Stimulated activated CD8-positive, alpha-beta memory T cell treated with anti-CD3 and anti-CD28 coated beads, Interleukin-15, amount 100 ng/mL, for 4 hours (primary cell): Measurements from ENCODE around the gene EDN1.
"Not testable (repeated sequence)": the region's sequence is repeated elsewhere in the genome, so short reads cannot be mapped to it uniquely, and the experiment has no call there.

Experiments
- DNase-seq, 2 donors: peaks; one replicate each; pipeline ENCODE4 v3.0.0-alpha.2; 2020; ENCODE audit warnings: low read depth in 2 of 2

Gene EDN1

DNA sequence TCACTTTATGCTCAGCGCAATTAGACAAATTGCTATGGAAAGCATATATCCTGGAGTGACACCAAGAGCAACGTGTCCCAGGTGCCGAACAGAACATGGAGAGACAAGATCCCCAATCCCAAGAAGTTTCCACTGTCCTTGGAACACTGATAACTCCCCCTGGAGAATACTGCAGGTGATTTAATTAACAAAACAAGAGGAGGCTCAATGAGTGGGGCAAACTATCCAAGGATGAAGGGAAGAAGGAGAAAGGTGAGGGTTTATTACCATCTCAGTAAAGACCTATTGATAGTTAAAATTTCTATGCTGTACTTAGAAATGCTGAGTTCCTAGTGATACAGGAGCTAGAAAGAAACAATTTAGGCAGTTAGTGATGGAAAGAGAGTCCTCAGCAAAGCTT is 35.7 kb downstream of the EDN1 start:
- DNase-seq = no peak

DNA sequence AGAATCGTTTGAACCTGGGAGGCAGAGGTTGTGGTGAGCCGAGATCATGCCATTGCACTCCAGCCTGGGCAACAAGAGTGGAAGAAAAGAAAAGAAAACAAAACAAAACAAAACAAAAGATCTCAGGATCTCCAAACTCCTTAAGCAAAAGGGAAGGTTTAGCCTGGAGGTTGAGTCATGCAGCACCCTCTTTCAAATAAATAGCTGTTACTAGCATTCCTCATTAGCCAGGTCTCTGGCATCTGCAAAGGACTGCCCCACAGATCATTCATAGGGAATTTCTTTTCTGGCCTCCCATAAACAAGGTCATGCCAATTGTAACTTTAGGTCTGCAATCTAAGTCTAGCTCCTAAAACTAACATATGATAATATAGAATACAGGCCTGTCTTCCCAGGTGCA is 37.2 kb downstream of the EDN1 start:
- no peak for DNase-seq

DNA sequence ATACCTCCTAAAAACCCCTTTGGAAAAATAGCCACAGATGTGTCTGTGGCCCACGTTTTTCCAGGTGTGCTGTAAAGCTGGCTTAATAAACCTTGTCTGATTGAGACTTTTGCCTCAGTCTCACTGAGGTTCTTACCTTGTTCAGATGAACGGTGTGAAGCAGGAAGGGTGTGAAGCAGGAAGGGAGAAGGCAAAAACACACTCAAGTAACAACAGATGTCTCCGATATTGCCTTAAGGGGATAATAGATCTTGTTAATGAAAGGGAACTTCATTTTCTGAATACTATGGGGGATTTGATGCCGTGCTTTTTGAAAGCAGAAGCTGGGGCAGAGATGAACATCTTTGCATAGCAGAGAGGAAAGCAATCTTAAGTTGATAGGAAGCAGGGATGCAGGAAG is 37.8 kb downstream of the EDN1 start:
- no peak for DNase-seq

GRCh38 chr6:12328701-12329100 is 38.5 kb downstream of the EDN1 start:
- DNase-seq = no peak

- DNase-seq = no peak
Measured at GRCh38 chr6:12331474-12331873, 41.3 kb downstream of the EDN1 start.

DNA sequence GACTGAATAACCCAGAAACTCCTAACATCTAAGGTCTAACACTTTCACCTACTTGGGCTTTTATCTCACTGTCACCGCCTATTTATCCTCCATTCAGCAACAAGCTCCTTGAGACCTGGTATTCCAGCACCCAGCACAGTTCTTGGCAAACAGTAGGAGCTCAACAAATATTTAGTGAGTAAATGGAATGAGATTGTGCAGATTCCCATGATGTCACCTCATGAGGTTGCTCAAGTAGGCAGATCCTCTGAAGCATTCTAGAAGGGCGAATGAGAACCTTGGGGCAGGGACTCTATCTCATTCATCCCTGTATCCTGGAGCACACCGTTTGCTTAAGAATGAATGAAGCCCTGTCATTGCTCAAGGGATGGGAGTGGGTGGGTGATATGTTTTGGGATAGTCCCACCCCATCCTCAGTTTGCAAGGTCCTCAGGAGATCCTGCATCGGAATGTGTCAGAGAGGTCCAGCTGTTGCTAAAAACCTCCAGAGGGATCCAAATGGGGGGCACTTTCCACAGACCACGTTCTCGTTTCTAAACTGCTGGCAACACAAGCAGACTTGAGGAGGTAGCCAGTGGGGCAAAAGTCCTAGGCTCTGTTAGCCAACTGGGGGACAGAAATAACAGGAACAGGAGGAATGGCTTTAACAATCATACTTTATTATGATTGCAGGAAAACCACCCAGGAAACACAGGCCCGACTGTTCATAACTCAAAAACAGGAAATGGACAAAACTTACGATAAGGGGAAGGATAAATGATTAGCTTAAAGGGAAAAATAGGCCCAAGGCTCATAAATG is 42.0 kb downstream of the EDN1 start:
- DNase-seq = no peak

GRCh38 chr6:12332750-12333079 is 42.6 kb downstream of the EDN1 start:
- DNase-seq = not testable (repeated sequence)

DNA sequence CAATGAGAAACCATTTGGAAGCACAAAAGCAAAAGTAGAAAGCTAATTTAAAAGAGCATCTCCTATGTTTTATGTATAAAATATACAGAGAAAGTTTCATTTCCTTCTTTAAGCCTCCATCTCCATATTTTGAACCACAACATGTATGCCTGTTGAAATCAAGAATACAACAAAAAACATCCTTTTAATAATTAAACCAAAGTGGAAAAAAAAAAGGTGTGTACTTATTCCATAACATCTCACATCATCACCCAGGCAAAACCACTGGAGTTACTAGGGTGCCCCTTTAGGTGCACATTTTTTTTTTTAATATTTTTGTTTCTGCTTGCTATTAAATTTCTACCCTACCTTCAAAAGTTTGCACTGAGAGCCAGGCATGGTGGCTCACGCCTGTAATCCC is 43.0 kb downstream of the EDN1 start:
- no peak for DNase-seq

GRCh38 chr6:12334526-12335130 is 44.5 kb downstream of the EDN1 start:
- DNase-seq = no peak

DNA sequence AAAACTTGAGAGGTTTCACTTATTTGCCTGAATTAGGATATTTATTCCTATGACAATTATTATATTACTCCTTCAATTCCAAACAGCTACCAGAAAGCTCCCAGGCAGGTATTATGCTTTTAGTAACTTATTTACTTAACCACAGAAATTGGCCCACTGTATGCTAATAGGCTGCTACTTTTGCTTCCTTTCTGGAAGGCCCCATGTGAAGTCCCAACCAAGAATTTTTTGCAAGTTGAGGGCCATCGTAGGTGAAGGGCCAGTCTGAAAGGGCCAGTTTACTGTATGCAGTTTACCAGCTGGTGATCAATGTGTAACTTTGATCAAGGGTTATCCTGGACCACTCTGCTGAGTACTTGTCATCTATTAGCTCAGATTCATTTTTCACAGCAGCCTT is 45.0 kb downstream of the EDN1 start:
- no peak for DNase-seq

DNA sequence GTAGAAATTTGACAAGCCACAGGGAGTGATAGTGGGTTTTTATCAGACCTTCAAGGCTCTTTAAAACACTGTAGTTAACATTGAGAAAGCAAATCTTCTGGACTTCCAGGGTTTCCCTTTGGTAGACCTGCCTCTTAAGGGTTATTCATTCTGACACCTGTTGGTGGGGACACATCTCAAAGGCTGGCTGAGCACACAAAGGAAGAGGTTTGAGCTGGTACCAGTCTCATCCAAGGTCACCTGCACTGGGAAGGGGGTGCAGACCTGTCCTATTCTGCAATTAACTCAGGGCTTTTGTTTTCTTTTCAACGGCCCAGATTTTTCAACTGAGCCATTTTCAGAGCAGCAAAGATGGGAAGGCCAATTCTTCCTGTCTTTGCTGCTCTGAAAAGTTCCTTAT is 45.6 kb downstream of the EDN1 start:
- no peak for DNase-seq

DNA sequence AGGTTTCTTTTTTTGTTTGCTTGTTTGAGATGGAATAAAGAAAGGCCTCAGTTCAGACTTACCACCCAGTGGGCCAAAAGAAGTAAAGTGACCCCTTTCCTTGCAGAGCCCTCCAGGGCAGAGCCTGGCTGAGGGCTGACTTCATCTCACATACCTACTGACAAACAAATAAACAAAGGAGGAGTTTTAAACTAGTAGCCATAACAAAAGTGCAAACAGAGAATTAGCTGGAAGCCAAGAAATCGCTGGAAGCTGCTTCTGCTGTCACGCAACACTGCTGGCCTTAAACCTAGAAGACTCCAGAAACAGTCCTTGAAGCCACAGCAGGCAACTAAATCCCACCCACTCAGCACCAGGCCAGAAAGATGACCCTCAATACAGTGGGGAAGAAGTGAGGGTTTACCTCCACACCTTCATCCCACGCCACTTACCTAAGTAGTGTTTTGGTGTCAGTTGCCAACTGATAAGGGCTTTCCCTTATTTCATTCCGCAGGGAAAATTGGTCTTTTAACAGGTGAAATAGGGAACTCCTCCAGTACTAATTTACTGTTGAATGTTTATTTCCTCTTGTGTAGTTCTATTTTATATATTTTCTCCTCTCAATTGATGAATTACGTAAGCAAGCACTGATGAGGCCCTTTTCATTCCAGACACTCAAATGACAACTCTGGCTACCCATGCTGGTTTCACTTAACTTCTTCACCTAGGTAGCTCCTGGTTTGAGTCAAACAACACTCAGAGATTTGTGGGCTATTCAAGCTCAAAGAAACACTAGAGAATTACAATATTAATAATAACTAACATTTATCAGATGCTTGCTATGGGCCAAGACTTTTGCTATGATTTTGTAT is 46.2 kb downstream of the EDN1 start:
- DNase-seq = no peak

- no peak for DNase-seq
Measured at GRCh38 chr6:12339022-12339421, 48.9 kb downstream of the EDN1 start.

GRCh38 chr6:12339808-12340487 is 49.8 kb downstream of the EDN1 start:
- DNase-seq = no peak

DNA sequence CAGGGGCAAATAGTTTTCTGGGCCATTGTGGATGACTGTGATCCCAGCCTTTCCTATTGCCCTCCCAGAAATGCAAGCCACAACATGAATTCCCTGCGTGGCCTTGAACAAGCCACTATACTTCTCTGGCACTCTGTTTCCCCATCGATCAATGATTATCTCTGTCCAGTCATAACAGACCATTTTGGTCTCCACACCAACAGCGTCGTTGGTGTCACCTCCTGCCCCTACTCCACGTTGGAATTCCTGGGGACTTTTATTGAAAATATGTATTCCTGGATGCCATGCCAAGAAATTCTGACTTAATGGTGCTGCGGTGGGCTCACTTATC is 50.3 kb downstream of the EDN1 start:
- no peak for DNase-seq

- DNase-seq = no peak
Measured at GRCh38 chr6:12342664-12343063, 52.5 kb downstream of the EDN1 start.

DNA sequence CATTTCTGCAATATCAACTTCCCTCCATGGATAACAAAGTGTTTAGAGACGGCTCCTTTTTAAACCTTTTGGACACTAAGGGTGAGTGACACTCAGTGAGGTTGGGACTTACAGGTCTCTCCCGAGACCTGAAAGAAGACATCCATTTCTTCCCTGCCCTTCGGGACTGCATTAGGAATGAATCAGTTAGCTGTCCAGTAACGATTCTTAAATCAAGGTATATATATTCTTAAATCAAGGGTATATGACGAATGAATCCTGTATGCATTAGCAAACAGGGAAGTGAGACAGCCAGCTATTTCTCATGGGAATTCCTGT is 52.9 kb downstream of the EDN1 start:
- DNase-seq = no peak

GRCh38 chr6:12343440-12344162 is 53.4 kb downstream of the EDN1 start:
- no peak for DNase-seq

DNA sequence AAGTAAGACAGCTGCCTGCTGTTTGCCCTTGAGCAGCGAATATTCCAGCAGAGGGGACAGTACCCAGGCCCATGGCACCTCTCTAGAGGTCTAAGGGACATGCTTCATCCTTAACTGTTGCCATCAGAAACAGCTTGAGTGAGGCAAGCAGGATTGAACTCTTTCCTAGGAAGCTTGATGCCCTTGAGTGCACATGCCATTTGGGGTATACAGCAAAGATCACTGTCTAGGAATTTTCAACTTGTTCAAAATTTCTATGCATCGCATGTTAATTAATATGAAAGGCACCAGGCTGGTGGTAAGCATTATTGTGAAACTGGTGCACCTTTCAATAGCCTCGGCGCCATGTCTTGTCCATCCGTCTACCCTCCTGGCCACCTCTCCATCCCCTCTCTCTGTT is 54.1 kb downstream of the EDN1 start:
- no peak for DNase-seq

- DNase-seq = no peak
Measured at GRCh38 chr6:12344961-12345693, 55.0 kb downstream of the EDN1 start.

GRCh38 chr6:12345694-12346058 is 55.5 kb downstream of the EDN1 start:
- DNase-seq = no peak
